ENCODE data around the gene TXNL1. TPM values are rescaled to one million over a fixed set of nuclear protein-coding genes. Genes with fewer than 3 reads are reported as not detected.

TXNL1 gene
- total and polyA plus RNA-seq, 2 donors from 2014 or later, result 54.0 to 91.1 TPM

DNA sequence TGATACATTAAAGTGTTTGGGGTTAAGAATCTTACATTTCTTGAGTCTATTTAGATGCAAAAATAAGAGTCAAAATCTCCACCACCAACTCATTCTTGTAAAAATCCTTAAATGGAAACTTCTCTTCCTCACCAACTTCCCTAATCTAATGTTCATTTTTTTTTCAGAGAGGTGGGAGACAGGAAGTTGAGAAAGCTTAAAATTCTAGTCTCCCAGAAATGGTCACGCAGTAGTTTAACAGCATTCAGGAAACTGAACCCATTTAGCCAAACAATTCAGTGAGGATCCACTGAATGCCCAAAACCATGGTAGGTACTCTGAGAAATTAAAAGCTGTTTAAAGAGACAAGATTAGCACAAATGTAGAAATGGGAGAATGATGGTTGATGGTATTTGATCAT, 69.0 kb downstream of the TXNL1 start:
- TF ChIP-seq, protein P1, sequence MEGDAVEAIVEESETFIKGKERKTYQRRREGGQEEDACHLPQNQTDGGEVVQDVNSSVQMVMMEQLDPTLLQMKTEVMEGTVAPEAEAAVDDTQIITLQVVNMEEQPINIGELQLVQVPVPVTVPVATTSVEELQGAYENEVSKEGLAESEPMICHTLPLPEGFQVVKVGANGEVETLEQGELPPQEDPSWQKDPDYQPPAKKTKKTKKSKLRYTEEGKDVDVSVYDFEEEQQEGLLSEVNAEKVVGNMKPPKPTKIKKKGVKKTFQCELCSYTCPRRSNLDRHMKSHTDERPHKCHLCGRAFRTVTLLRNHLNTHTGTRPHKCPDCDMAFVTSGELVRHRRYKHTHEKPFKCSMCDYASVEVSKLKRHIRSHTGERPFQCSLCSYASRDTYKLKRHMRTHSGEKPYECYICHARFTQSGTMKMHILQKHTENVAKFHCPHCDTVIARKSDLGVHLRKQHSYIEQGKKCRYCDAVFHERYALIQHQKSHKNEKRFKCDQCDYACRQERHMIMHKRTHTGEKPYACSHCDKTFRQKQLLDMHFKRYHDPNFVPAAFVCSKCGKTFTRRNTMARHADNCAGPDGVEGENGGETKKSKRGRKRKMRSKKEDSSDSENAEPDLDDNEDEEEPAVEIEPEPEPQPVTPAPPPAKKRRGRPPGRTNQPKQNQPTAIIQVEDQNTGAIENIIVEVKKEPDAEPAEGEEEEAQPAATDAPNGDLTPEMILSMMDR (IDR thresholded peaks at IDR 0.05; ENCODE audit: borderline replicate concordance, extremely low read depth, insufficient read depth), result no peak
- Histone ChIP-seq H3K9me3 (ENCODE audit: control insufficient read depth in 2 of 3, insufficient read depth in 1 of 3, low read length in 3 of 3) (no peaks in the 10 kb centered on the region), H3K9ac (ENCODE audit: low read length in 3 of 3) (no peak overlapping the region), H3K27me3 (ENCODE audit: control insufficient read depth, insufficient read depth, low read length) (no peaks in the 10 kb centered on the region), H3K4me3 (ENCODE audit: low read length in 3 of 3) (no peak overlapping the region), H3K27ac (ENCODE audit: low read depth in 2 of 2, low read length in 2 of 2) (no peak overlapping the region), H3K4me1 (ENCODE audit: control insufficient read depth in 2 of 3, insufficient read depth in 2 of 3, low read depth in 1 of 3, low read length in 3 of 3) (peaks cover 0 to 2% (median 0%) of the 10 kb centered on the region in 3 donors), H3K36me3 (ENCODE audit: control insufficient read depth in 2 of 3, insufficient read depth in 3 of 3, low read length in 3 of 3) (no peaks in the 10 kb centered on the region)
- FAIRE-seq, result no peak
- no peak for DNase-seq
- intact Hi-C loops (cut with DNase I), result no loop called here

DNA sequence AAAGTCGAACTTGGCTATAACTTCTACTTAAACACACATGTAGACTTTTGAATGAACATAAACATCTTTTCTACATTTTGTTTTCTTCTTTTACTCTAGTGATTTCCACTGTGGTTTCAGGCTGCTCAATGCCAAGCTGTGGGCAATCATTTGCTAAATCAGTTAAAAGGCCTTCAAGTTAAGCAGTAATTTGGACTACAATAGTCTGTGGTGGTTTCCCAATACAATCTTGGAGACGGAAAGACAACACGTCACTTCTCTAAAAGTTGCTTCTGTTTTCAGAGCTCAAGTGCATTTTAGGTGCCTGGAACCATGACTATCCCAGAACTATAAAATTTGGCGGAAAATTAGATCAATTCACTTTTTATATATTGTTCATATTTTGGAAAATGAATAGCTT, 69.4 kb downstream of the TXNL1 start:
- DNase-seq (peak in 1 of 5 donors; percentile 23), FAIRE-seq (no peak)
- Histone ChIP-seq H3K4me1 (ENCODE audit: control insufficient read depth in 2 of 3, insufficient read depth in 2 of 3, low read depth in 1 of 3, low read length in 3 of 3) (no peaks in the 10 kb centered on the region), H3K4me3 (ENCODE audit: low read length in 3 of 3) (no peak overlapping the region), H3K9ac (ENCODE audit: low read length in 3 of 3) (no peak overlapping the region), H3K27ac (ENCODE audit: low read depth in 2 of 2, low read length in 2 of 2) (no peak overlapping the region), H3K9me3 (ENCODE audit: control insufficient read depth in 2 of 3, insufficient read depth in 1 of 3, low read length in 3 of 3) (no peaks in the 10 kb centered on the region), H3K36me3 (ENCODE audit: control insufficient read depth in 2 of 3, insufficient read depth in 3 of 3, low read length in 3 of 3) (no peaks in the 10 kb centered on the region), H3K27me3 (ENCODE audit: control insufficient read depth, insufficient read depth, low read length) (no peaks in the 10 kb centered on the region)
- intact Hi-C loops (cut with DNase I), result no loop called here
- TF ChIP-seq, protein P1 (IDR thresholded peaks at IDR 0.05; ENCODE audit: borderline replicate concordance, extremely low read depth, insufficient read depth), result no peak

DNA sequence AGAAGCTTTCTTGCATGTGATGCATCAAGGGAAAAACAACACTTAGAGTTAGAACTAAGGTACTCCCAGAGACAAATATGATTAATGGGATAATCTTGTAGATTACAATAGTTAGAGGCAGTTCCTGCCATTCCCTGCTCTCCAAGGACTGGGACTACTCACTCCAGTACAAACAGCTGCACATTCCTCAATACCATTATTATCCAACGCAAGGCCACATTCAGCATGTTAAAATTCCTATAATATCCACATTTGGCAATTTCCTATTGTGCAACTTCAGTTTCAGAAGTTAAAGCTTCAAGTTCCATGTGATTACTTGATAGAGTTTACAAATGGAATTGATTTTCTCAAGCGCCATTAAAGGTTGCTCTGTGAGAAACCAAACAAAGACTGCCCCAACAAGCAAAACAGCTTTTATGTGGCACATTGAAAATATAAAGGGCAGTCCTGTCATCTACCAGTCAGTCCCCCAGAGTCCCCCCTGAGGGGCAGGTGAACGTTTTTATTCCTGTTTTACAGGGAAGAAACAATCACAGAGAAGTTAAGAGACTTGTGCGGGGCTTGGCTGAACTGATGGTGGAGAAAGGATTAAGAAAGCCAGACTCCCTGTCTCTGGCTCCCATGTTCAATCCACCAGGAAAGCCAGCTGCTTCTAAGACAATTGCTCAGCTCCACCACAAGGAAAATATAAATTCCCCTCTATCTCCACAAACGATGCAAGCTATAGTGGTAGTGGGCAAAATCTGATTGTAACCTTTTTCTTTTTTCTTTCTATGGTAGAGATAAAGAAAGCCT, 72.6 kb downstream of the TXNL1 start:
- TF ChIP-seq, protein P1 (IDR thresholded peaks at IDR 0.05; ENCODE audit: borderline replicate concordance, extremely low read depth, insufficient read depth), result no peak
- FAIRE-seq, result no peak

More for the DNA sequence above, 72.6 kb downstream of the TXNL1 start:
- Histone ChIP-seq H3K4me1 (ENCODE audit: control insufficient read depth in 2 of 3, insufficient read depth in 2 of 3, low read depth in 1 of 3, low read length in 3 of 3) (no peaks in the 10 kb centered on the region), H3K9me3 (ENCODE audit: control insufficient read depth in 2 of 3, insufficient read depth in 1 of 3, low read length in 3 of 3) (no peaks in the 10 kb centered on the region), H3K36me3 (ENCODE audit: control insufficient read depth in 2 of 3, insufficient read depth in 3 of 3, low read length in 3 of 3) (no peaks in the 10 kb centered on the region), H3K27ac (ENCODE audit: low read depth in 2 of 2, low read length in 2 of 2) (no peak overlapping the region), H3K9ac (ENCODE audit: low read length in 3 of 3) (no peak overlapping the region), H3K4me3 (ENCODE audit: low read length in 3 of 3) (no peak overlapping the region), H3K27me3 (ENCODE audit: control insufficient read depth, insufficient read depth, low read length) (no peaks in the 10 kb centered on the region)
- intact Hi-C loops (cut with DNase I), result no loop called here
- DNase-seq, result no peak
